ENCODE results near the gene TBC1D3B.
A peak's percentile ranks its signal among the peaks of the same experiment; 100 is the strongest.
"Not testable (repeated sequence)": the region's sequence is repeated elsewhere in the genome, so short reads cannot be mapped to it uniquely, and the experiment has no call there.

The TBC1D3B gene

DNA sequence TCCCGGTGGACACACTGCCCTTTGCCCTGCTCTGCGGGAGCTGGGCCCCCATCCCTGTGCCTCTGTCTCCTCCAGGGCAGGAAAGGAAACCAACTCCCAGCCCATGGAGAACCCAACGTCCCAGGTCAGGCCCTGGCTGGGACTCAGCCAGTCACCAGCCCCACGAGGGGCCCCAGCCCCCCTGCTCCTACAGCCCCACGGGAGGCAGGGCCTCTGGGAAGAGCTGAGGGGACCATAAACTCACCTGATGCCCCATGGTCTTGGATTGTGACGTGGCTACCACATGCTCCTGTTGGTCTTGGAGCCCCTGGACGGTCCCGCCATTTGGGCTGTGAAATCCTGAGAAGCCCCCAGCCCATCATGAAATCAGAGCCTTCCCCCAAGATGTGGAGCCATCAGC is 7.6 kb downstream of the TBC1D3B start:
- not testable (repeated sequence) for DNase-seq

DNA sequence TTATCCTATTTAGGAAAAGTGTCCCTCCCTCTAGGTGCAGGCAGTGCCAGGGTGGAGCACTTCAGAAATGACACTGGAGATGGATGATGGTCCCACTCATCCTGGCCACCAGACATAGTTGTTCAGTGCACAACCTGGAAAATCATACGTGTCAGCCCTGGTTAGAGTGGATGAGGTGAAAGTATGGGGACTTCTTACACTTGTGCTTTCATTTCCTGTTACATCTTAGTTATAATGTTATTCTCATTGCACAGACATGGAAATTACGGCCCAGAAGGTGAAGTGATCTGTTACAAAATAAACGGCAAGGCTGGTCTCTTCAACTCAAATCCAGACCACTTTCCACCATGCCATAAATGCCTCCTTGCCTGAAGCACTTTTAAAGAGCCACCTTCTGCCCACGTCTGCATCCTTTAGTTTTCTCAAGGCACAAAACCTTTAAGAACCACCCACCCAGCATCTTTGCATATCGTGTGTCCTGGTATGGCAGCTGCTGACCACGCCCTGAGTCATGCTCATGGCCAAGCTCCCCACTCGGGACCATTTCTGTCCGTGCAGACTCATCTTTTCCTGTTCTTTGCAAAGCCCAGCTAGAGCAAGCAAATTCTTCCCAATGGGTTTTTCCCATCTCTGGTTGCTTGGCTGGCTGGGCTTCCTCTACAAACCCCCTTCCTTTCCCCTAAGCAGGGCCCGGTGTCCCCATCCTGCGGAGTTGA is 22.4 kb downstream of the TBC1D3B start:
- DNase-seq: no peak

DNA sequence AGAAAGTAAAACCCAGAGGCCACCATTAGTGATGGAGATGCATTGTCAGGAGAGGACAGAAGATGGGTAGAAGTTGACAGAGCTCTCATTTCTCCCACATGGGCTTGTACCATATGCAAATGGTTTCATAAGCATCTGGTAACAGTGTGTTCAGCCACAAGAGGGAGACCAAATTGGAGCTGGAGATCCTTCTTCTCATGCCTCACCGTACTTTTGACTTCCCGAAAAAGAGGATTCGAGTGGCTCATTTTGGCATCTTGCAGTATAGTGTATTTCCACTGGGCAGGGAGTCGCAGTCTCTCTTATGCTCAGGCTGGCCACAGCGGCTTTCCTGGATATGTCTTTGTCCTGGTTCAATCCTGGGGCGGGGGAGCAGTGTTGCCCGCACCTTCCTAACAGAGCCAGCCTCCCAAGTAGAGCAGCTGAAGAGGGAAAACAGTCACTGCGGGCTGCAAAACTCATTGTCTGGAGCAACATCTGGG is 23.8 kb downstream of the TBC1D3B start:
- no peak for DNase-seq

DNA sequence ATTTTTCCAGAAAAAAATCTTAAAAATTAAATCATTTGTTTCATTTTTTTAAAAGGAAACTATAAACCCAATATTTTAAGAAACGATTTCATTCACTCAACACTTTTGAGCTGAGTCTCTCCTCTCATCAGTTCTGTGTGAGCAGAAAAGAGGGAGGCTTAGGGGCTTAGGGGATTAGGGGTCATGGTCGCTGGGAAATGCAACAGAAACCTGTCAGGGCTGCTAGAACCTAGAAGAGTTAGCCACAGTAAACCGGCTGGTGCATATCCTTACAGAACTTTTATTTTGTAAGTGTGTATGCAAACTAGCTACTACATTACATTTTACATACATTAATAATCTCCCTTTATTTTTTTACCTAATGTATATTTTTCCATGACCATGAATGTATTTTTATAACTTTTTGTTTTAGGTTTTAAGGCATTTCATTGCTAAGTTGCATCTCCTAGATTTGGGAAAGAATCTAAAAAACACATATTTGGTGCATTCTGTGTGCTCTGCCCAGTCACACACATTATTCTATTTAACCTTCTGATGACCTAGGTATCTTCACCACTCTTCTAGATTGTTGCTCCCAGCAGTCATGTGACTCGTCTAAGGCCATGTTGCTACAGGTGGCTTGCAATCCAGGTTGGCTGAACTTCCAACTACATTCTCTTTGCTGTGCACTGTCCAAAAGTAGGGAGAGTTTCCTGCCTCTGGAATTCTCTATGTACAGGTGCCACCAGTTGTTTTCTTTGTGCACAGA is 24.4 kb downstream of the TBC1D3B start:
- DNase-seq: no peak

DNA sequence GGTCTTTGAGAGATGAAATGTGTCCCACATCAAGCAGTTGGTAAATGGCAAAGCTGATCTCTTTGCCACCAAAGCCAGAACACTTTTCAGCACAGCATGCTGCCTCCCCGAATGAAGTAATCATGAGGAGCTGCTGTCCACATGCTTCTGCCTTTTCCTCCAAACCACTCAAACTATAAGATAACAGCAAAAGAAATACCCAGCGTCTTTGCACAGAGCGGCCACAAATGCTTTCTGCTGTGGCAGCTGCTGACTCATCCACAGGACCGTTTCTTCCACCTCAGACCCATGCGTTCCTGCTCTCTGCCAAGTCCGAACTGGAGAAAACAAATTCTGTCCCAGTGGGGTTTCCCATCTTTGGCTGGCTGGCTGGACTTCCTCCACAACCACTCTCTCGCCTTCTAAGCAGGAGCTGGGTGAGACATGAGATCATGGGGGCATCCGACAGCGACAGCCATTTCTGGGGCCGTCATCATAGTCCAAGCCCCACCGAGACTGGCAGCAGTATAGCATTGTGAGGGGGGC is 27.1 kb downstream of the TBC1D3B start:
- no peak for DNase-seq

DNA sequence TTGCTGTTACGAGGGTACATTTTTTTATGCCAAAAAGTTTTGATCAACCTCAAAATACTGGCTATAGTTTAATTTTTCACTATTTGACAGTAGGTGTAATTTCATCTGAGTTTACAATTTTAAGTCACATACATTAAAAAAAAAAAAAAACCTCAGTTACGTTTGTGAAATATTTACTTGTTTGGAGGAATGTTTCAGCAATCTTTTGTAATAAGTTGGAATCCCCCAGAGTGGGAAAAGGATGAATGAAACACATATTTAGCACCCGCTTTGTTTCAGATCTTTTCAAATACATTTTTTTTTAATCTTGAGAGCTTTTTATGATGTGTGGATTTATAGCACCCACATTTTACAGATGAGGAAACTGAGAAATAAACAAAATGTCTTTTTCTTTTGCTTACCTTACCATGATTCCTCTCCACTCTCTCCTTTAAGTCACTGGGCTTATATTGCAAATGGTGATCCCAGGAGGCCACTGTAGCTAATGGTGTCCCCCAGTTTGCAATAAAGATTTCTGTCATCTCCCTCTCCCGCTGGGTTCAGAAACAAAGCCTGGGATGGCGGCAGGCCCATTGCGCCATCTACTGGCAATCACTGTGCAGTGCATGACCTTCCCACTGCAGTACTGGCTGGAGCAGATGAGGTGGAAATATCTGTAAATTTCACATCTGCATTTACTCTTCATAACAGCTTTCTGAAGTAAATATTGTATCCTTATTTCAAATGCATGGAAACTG is 27.7 kb downstream of the TBC1D3B start:
- DNase-seq: no peak

DNA sequence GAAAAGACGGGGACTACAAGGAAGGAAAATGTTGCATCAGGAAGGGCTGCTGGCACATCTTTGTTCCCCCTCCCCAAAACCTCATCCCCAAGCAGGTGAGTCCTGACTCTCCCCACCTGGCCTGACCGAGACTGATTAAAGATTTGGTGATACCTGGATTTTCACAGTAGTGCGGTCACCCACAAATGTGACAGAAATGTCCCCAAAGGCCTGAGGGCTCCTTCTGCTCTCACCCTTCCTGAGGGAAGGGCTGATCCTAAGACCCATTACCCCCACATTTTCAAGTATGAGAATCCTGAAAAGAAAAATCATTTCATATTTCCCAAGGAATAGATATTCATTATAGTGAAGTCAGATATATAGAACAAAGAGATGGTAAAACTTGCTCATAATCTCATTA is 28.8 kb downstream of the TBC1D3B start:
- no peak for DNase-seq

DNA sequence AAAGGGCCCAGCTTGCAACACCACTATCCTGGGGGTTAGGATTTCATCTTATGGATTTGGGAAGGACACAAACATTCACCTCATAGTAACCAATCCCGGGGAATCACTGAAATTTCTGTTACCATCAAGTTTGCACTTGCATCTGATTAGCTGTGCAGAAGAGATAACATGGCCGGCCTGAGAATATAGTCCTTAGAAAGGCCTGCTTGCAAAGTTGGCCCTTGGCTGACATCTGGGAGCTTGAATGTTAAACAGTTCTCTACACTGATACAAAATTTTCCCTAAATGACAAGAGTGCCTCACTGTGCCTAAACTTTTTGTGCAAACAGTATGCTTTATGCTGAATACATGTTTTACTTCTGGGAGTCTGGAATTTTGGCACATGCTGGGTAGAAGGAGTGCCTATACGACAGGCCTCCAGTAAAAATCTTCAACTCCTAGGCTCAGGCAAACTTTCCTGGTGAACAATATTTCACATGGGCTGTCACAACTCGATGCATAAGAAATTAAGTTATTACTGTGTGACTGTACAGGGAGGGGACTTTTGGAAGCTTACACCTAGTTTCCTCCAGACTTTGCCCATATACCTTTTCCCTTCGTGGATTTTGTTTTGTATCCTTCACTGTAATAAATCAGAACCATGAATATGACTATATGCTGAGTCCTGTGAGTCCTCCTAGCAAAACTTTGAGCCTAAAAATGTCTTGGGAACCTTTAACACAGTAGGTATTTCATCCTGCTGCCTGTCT is 31.3 kb downstream of the TBC1D3B start:
- no peak for DNase-seq

DNA sequence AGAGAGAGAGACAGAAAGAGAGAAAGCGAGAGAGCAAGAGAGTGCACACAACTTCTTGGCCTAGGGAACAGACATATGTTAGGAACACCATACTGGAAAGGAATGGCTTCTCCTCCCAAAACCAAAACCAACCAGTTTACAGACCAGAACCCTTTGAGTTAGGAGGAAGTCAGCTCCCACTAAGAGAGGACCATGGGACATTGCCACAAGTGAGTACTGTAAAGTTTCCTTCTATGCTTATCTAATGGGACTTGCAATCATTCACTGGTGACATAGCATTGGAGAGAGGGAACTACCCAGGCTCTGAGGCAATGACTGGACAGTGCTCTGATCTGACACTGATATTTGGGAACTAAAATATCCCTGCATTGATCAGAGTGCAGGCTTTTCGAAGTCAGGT is 32.4 kb downstream of the TBC1D3B start:
- no peak for DNase-seq

DNA sequence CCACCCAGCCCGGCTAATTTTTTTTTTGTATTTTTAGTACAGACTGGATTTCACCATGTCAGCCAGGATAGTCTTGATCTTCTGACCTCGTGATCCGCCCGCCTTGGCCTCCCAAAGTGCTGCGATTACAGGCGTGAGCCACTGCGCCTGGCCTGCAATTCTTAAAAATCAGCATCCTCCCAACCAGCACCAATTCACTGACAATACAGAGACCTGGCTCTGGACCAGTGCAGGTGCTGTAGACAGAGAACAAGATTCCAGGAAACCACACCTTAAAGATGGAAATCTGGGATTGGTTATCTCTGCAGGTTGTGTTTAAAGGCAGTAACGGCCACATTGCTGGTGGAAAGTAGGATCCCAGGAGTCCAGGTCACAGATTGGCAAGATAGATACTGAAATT is 33.6 kb downstream of the TBC1D3B start:
- DNase-seq: no peak

DNA sequence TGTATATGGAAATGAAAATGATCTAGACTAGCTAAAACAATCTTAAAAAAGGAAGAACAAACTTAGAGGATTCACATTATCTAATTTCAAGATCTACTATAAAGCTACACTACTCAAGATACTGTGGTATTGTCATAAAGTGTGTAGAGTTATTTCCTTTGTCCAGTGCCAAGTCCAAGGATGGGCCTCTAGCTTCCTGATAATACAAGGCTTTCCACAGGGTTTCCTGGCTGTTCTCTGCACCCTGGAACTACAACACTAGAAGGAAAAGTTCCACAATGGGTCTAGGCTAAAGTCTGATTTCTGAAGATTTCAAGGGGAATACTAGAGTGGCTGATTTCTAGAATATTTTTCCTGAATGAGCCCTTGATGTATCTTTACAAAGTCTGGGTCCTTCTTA is 34.2 kb downstream of the TBC1D3B start:
- no peak for DNase-seq

DNA sequence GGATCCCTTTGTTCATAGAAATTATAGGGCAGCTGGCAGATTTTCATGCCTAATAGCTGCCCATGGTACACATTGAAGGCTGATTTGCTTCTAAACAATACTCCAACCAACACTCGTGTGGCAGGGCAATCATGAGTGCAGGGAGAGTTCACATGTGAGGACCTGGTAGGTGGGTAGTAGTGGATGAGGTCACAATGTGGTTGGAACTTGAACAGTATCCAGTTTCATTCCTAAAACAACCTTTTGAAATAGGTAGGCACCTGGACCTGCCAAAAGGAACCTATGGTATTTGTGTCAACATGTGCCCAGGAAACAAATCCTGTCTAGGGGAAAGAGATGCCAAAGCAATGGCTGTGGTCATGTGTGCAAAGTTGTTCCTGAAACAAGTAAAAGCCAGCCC is 40.0 kb downstream of the TBC1D3B start:
- peak; percentile 0 for DNase-seq

DNA sequence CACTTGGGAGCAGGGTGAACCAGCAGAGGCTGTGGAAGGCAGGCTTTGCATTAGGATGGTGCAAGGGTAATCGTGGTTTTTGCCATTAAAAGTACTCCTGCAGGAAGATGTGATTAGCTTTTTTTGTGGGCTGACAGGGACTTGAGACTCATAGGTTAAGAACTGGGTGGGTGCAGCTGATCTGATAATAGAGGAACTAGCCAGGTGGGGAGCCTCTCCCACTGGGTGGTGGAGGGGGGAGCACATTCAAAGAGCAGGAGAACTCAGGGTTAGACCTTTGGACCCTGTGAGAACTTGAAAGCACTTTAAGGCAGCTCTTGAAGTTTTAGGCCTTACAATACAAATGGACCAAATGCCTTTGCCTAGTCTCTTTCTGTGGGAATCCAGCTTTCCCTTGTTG is 40.4 kb downstream of the TBC1D3B start:
- DNase-seq: no peak

DNA sequence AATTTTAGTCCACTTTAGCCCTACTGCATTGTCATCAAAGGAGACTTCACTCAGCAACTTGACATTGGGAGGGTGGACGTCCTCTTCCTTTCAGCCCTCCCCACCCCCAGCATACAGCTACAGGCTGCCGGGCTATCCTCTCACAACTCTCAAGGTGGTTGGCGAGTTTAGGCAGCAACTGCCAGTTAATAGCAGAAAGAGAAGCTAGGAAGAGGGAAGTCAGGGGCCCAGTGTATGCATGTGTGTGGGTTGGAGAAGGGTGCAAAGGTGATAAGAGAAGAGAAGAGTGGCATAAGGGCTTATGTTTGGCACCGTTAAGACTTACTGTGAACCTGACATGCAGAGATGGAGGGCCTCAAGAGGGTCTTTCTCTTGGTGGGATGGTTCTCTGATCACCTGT is 41.0 kb downstream of the TBC1D3B start:
- no peak for DNase-seq

DNA sequence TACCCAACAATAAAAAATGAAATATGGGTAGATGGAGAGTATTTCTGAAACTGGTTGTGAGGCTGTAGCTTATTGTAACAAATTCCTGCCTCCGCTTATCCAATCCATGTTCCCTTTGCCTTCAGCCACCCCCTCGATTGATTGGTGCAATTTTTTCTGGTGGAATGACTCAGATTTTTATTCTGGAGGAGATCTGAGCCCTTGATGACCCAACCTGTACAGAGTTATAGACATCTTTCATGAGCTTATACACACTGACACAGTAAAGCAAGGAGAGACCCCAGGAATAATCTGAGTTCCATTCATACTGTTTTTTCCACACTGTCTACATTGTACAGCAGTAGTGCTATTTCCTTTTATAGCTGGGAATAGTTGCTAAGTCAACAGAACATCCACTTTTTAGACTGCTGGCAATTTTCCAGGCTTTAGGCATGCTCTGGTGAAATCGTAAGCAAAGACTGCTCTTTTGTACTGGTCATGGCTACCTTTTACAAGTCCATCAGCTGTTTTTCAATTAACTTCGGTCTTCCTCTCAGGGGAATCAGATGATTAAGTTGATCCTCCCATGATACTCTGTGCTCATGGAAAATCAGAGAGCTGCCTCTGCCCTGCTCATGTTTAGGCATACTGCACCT is 42.7 kb downstream of the TBC1D3B start:
- DNase-seq: no peak

DNA sequence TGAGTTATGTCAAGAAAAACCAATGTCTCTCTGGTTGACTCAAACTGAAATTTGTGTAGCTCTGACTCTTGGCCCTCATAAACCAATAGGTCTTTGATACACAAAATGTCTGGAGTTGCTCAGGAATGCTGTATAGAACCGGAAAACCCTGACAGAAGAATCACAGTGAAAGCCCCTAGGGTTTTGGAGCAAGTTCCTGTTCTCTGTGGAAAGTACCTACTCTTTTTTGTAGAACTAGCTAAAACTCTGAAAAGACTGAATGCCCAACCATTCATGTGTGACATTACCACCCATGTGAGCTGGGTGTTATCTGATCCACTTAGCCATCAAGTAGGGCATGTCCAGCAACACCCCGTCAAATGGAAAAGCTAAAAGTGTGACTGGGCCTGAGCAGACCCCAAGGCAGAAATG is 44.0 kb downstream of the TBC1D3B start:
- no peak for DNase-seq

DNA sequence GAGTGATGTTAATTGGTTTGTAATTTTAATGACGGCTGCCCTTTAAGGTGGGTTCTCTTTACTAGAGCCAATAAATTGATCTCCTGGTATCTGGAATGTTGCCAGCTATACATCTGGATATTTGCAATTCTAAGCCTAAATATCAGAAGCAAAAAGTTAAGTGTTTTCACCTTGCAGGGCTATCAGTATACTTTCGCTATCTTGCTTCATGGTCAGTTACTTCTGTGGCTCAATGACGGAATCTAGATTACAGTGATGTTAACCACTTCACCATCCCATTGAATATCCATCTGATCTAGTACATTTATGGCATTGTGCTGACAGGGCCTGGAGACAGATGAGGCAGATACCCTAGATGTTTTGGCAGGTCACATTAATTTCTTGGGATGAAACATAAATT is 44.5 kb downstream of the TBC1D3B start:
- DNase-seq: no peak

DNA sequence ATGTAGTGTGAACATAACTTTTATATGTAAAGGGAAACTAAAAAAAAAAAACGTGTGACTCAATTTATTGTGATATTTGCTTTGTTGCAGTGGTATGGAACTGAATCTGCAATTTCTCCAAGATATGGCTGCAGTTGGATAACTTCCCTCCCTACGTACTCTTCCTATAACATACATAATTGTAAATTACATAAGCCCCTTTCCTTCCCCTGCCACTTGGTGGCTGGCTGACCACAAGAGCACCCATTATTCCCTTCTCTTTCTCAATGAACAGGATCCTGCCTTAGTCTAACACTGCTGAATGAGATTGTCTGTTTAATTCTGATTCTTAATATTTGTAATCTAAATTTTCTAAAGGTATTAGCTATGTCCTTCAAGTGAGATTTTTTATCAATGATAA is 45.0 kb downstream of the TBC1D3B start:
- DNase-seq: no peak

DNA sequence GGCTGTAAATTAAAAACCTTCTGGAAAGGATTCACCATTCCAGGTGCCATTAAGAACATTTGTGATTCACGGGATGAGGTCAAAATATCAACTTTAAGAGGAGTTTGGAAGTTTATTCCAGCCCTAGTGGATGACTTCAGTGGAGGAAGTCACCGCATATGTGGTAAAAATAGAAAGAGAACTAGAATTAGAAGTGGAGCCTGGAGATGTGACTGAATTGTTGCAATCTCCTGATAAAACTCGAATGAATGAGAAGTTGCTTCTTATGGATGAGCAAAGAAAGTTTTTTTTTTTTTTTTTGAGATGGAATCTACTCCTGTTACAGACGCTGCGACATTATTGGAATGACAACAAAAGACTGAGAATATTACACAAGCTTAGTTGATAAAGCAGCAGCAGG is 46.1 kb downstream of the TBC1D3B start:
- no peak for DNase-seq

DNA sequence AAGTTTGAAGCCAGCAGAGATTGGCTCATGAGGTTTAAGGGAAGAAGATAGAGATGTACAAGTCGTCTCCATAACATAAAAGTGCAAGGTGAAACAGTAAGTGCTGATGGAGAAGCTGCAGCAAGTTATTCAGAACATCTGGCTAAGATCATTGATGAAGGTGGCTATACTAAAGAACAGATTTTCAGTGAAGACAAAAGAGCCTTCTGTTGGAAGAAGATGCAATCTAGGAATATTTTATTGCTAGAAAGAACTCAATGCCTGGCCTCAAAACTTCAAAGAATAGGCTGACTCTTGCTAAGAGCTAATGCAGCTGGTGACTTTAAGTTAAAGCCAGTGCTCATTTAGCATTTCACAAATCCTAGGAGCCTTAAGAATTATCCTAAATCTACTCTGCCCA is 46.8 kb downstream of the TBC1D3B start:
- DNase-seq: no peak

DNA sequence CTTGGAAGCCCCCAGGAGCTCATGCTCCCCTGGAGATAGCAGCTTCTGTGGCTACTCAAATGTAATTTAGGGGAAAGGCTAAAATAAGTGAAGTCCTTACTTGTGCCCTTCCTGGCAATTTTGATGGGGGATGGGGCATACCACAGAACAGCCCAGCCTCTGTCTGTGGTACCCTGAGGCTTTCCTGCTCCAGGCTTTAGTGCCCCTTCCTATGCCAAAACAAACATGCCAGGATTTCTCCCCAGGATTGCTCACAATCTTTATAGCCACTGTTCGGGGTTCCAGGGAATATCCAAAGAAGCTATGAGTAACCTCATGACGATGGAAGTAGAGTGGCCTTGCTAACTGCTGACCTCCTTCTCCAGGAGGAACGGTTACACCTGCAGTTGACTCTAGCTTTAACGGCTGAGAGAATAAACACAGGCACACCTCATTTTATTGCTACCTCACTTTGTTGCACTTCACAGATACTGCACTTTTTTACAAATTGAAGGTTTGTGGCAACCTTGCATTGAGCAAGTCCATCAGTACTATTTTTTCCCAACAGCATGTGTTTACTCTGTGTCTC is 47.9 kb downstream of the TBC1D3B start:
- DNase-seq: no peak

DNA sequence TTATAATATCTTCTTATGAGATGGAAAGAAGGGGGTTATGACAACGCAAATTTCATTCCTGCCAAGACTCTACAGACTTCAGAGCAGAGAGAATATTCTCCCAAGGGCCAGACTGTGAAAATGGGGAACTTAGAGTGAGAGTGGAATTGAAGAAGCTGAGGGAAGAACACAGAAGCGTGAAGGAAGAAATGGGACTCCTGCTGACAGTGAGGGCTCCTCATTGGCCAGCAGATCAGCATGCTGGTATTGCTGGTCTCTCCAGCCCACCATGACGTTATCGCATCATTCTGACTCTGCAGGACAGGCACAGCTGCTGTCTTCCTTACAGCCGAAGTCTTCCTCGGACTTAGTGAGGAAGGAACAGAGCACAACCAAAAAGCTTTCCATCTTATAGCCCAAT is 48.5 kb downstream of the TBC1D3B start:
- no peak for DNase-seq
